Fibroblast of lung (primary cell): ENCODE results near the gene NBPF4.

ENCODE experiments used
- EZH2 ChIP-seq: IDR thresholded peaks from 2 replicates; pipeline ENCODE4 v1.5.1; 2012; ENCODE audit warnings: low read length, control low read depth, mild to moderate bottlenecking; ENCODE audit errors: missing control alignments
- TF ChIP-seq, protein P1 (sequence below), 2 donors: IDR thresholded peaks in 1 of 2; conservative IDR thresholded peaks in 1 of 2; 1 replicate in 1 of 2; 2 replicates in 1 of 2; pipeline ENCODE4 v1.5.1; 2011 to 2012; ENCODE audit warnings: low read length in 2 of 2, control low read depth in 1 of 2, inconsistent platforms in 1 of 2, low read depth in 1 of 2, mild to moderate bottlenecking in 1 of 2

DNA sequence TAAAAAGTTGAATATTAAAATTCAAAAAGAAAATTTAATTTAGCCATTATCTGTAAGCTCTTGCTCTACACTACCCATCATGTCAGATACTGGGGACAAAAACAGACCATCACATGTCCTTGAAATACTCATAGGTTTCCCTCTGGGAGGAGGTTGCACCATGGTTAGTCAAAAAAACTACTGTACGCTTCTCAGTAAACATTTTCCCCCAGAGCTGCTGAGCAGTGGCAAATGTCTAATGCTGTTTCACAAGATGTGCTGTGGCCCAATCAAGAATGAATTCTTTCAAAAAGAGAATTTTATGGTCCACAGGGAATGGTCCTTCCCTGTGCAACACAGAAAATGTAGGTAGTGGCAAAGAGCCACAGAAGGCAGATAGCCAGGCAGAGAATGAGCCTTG lies 49.8 kb downstream of the NBPF4 start:
- TF ChIP-seq, protein P1, sequence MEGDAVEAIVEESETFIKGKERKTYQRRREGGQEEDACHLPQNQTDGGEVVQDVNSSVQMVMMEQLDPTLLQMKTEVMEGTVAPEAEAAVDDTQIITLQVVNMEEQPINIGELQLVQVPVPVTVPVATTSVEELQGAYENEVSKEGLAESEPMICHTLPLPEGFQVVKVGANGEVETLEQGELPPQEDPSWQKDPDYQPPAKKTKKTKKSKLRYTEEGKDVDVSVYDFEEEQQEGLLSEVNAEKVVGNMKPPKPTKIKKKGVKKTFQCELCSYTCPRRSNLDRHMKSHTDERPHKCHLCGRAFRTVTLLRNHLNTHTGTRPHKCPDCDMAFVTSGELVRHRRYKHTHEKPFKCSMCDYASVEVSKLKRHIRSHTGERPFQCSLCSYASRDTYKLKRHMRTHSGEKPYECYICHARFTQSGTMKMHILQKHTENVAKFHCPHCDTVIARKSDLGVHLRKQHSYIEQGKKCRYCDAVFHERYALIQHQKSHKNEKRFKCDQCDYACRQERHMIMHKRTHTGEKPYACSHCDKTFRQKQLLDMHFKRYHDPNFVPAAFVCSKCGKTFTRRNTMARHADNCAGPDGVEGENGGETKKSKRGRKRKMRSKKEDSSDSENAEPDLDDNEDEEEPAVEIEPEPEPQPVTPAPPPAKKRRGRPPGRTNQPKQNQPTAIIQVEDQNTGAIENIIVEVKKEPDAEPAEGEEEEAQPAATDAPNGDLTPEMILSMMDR (conservative IDR thresholded peaks at IDR 0.05 in 1 of 2, IDR thresholded peaks at IDR 0.05 in 1 of 2; ENCODE audit: low read depth in 1 of 2, low read length in 2 of 2), result no peak
- no peak for TF ChIP-seq EZH2
